Calu3 (cell line): ENCODE measurements around the gene FUBP3. TPM values are rescaled to one million over a fixed set of nuclear protein-coding genes. Genes with fewer than 3 reads are reported as not detected.

ENCODE experiments used
- Bru-seq: library from RNA; stranded (reverse); fragments of 400-500 nt; gene quantifications from one replicate; lab custom pipeline; 2021; lab: Mats Ljungman, UMichigan
- BruChase-seq, 2 experiments: library from RNA; stranded (reverse); fragments of 400-500 nt; gene quantifications; one replicate each; lab custom pipeline; 2021; lab: Mats Ljungman, UMichigan
- BruUV-seq: library from RNA; stranded (reverse); fragments of 400-500 nt; replicated peaks from 2 replicates; lab custom pipeline; 2021; lab: Mats Ljungman, UMichigan
- CTCF ChIA-PET: fragments of 300-600 bp; sonication (Branson Sonifier 250); formaldehyde crosslinking; loops from one replicate; lab custom pipeline; 2022; ENCODE audit warnings: antibody characterized with exemption; lab: Charles Lee
- DNase-seq: peaks from one replicate; pipeline ENCODE4 v3.0.0; 2022
- H3K27ac Mint-ChIP-seq: one replicate; pipeline ENCODE4 v1.8.0; 2022; ENCODE audit warnings: mixed read lengths; ENCODE audit not compliant: unreplicated experiment
- H3K27me3 Mint-ChIP-seq: one replicate; pipeline ENCODE4 v1.8.0; 2022; ENCODE audit warnings: mixed read lengths; ENCODE audit not compliant: unreplicated experiment
- H3K36me3 Mint-ChIP-seq: one replicate; pipeline ENCODE4 v1.8.0; 2022; ENCODE audit warnings: mild to moderate bottlenecking, moderate library complexity, mixed read lengths; ENCODE audit not compliant: insufficient read depth, unreplicated experiment
- H3K4me1 Mint-ChIP-seq: one replicate; pipeline ENCODE4 v1.8.0; 2022; ENCODE audit warnings: mild to moderate bottlenecking, low read depth, mixed read lengths; ENCODE audit not compliant: unreplicated experiment
- H3K4me3 Mint-ChIP-seq: one replicate; pipeline ENCODE4 v1.8.0; 2022; ENCODE audit warnings: mild to moderate bottlenecking, low read depth, moderate library complexity, mixed read lengths; ENCODE audit not compliant: unreplicated experiment
- H3K9me3 Mint-ChIP-seq: one replicate; pipeline ENCODE4 v1.8.0; 2022; ENCODE audit warnings: low read depth, mixed read lengths; ENCODE audit not compliant: unreplicated experiment
- intact Hi-C: fragments of 100-400 bp; cut with micrococcal nuclease; formaldehyde crosslinking; loops from one replicate; pipeline ENCODE4 v1.10.0; 2022; ENCODE audit not compliant: unreplicated experiment
- long read RNA-seq: library from polyadenylated mRNA; stranded (forward); transcript quantifications from one replicate; pipeline ENCODE4 v2.0.0, GENCODE V29; 2022
- total RNA-seq: library from RNA; stranded (reverse); gene quantifications from 2 replicates; pipeline ENCODE4 v1.2.3, GENCODE V29; 2022
- TF ChIP-seq, protein P1 (sequence below): fragments of 200-600 bp; IDR thresholded peaks from one replicate; pipeline ENCODE4 v1.8.0; 2022; ENCODE audit warnings: antibody characterized with exemption; ENCODE audit not compliant: unreplicated experiment

The FUBP3 gene, protein sequence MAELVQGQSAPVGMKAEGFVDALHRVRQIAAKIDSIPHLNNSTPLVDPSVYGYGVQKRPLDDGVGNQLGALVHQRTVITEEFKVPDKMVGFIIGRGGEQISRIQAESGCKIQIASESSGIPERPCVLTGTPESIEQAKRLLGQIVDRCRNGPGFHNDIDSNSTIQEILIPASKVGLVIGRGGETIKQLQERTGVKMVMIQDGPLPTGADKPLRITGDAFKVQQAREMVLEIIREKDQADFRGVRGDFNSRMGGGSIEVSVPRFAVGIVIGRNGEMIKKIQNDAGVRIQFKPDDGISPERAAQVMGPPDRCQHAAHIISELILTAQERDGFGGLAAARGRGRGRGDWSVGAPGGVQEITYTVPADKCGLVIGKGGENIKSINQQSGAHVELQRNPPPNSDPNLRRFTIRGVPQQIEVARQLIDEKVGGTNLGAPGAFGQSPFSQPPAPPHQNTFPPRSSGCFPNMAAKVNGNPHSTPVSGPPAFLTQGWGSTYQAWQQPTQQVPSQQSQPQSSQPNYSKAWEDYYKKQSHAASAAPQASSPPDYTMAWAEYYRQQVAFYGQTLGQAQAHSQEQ
- total RNA-seq (46.7 and 51.0 TPM in 2 replicates), Bru-seq, nascent RNA (percentile 84 among the genes with signal in this experiment), BruChase-seq, experiment 1, labeled RNA remaining after a 6-hour chase (percentile 85 among the genes with signal in this experiment), BruChase-seq, experiment 2, labeled RNA remaining after a 2-hour chase (percentile 81 among the genes with signal in this experiment)
- long read RNA-seq, transcript FUBP3-201 (19 exons, 3,124 nt), result major isoform, 33 of 71 reads
- long read RNA-seq, partial matches to known transcripts, result 12 of 71 reads
- long read RNA-seq, other reads (novel, unspliced or antisense), result 25 of 71 reads

DNA sequence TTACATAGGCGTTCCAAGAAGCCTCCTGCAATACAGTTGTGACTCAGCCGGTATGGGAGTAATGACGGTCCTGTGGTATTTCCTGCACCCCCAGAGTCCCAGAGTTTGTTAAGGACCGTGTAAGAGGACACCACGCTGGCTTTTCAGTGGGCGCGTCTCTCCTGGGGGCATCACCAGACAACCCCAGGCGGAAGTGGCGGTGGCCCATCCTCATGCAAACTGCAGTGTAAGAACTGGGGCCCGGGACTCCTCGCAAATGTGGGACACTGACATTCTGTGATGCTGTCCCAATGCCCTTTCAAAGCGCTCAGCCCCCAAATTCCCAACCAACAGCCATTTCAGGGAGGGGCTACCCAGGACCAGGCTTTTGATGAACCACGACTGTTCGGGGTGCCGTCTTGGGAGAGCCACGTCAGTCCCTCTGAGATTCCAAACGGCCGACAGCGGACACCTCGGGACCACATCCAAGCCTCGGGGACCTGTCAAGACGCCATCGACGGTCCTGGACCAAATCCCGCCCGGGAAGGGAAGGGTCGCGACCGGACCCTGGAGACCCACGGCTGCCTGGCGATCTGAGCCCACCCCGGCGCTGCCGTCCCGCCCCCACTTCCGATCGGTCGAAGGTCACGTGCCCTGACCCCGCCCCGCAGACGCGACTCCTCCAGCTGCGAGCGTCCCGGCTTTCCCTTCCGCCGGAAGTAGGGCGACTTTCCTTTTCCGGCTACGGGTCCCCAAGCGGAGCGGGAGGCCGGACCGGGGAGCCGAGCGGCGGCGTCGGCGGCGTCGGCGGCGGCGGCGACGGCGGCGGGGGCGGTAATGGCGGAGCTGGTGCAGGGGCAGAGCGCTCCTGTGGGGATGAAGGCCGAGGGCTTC, at the start of gene FUBP3:
Gene FUBP3 (plus strand): TSS at position 713 of the 873 bp plus-strand sequence. CDS start 104 bp downstream, at position 817.
- Mint-ChIP-seq H3K27me3 (no peaks in the 10 kb centered on the region), H3K4me3 (peak within 1 kb of the TSS; percentile 76), H3K27ac (peak within 1 kb of the TSS; percentile 66), H3K9me3 (no peaks in the 10 kb centered on the region), H3K4me1 (peaks cover 11% of the 10 kb centered on the region), H3K36me3 (peaks cover 28% of the 10 kb centered on the region)
- TF ChIP-seq, protein P1, sequence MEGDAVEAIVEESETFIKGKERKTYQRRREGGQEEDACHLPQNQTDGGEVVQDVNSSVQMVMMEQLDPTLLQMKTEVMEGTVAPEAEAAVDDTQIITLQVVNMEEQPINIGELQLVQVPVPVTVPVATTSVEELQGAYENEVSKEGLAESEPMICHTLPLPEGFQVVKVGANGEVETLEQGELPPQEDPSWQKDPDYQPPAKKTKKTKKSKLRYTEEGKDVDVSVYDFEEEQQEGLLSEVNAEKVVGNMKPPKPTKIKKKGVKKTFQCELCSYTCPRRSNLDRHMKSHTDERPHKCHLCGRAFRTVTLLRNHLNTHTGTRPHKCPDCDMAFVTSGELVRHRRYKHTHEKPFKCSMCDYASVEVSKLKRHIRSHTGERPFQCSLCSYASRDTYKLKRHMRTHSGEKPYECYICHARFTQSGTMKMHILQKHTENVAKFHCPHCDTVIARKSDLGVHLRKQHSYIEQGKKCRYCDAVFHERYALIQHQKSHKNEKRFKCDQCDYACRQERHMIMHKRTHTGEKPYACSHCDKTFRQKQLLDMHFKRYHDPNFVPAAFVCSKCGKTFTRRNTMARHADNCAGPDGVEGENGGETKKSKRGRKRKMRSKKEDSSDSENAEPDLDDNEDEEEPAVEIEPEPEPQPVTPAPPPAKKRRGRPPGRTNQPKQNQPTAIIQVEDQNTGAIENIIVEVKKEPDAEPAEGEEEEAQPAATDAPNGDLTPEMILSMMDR, result no peak
- intact Hi-C loops, result no loop called here
- peak; percentile 88 for DNase-seq
- TSS peak; percentile 95 for BruUV-seq
- CTCF ChIA-PET, result interaction anchor here (0.6 to 0.7 kb wide), 4 partner anchors 15 to 473 kb away, joined by 3 to 5 read pairs (median 4); no protein-coding TSS in a partner anchor

DNA sequence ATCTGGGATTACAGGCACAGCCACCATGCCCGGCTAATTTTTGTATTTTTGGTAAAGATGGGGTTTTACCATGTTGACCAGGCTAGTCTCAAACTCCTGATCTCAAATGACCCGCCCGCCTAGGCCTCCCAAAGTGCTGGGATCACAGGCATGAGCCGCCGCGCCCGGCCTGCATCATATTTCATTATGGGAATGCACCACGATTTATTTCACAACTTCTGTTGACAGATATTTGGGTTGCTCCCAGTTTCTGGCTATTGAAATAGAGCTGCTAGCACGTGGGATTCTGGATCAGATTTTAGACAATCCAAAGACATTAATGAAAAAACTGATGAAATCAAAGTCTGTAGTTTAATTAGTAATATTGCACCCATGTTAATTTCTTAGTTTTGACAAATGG, 48.4 kb upstream of the FUBP3 start:
- no TSS peak for BruUV-seq
- no peak for DNase-seq
- Mint-ChIP-seq H3K9me3 (no peaks in the 10 kb centered on the region), H3K27me3 (peaks cover 38% of the 10 kb centered on the region), H3K27ac (no peak overlapping the region), H3K36me3 (no peaks in the 10 kb centered on the region), H3K4me1 (no peaks in the 10 kb centered on the region), H3K4me3 (no peak overlapping the region)
- CTCF ChIA-PET, result no interaction called here
- TF ChIP-seq, protein P1, result no peak
- intact Hi-C loops, result no loop called here

DNA sequence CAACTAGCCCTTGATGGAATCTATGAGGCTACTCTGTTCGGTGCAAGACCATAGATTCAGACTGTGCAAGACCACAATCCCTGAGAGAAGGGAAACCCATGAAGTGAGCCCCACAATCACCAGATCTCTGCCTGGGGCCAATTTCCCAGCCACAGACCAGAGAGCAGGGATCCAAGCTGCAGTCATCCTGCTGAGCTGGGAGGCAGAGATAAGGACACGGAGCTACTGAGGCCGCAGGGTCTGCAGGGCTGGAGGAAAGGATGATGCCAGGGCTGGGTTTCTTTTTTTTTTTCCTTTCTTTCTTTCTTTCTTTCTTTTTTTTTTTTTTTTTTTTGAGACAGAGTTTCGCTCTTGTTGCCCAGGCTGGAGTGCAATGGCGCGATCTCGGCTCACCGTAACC, 47.7 kb upstream of the FUBP3 start:
- DNase-seq, result no peak
- CTCF ChIA-PET, result interaction anchor here (0.6 kb wide), 1 partner anchor 18 kb away, joined by 4 read pairs; no protein-coding TSS in a partner anchor
- Mint-ChIP-seq H3K36me3 (no peaks in the 10 kb centered on the region), H3K4me1 (no peaks in the 10 kb centered on the region), H3K27me3 (peaks cover 38% of the 10 kb centered on the region), H3K9me3 (no peaks in the 10 kb centered on the region), H3K4me3 (no peak overlapping the region), H3K27ac (no peak overlapping the region)
- TF ChIP-seq, protein P1, result no peak
- BruUV-seq, result no TSS peak
- intact Hi-C loops, result no loop called here
